Measurements from ENCODE around the gene SMIM3.

GRCh38 chr5:150731669-150732242 lies 46.8 kb upstream of the SMIM3 start:
- no peak for TF ChIP-seq POLR2A (IDR thresholded peaks at IDR 0.05; ENCODE audit: low read depth, low read length)
- TF ChIP-seq POLR2AphosphoS5 (IDR thresholded peaks at IDR 0.05; ENCODE audit: low read depth, low read length), result no peak
- TF ChIP-seq TAF1 (IDR thresholded peaks at IDR 0.05; ENCODE audit: borderline replicate concordance, low read depth, low read length), result no peak

All from GM12892 (cell line).